A549 treated with DMSO at 1 μM for 4 hours (cell line): Measurements from ENCODE around the gene PUM1. TPM values are rescaled to one million over a fixed set of nuclear protein-coding genes. Genes with fewer than 3 reads are reported as not detected.

Source experiments
- total RNA-seq: library from RNA; stranded (reverse); fragments of 200-300 nt; extraction: Qiagen RNA extraction; gene quantifications from 5 replicates; pipeline ENCODE4 v1.2.3, GENCODE V29; 2022; ENCODE audit warnings: low read depth

The PUM1 gene
- 27.5 to 39.2 TPM (median 38.2 TPM) in 5 replicates for total RNA-seq

DNA sequence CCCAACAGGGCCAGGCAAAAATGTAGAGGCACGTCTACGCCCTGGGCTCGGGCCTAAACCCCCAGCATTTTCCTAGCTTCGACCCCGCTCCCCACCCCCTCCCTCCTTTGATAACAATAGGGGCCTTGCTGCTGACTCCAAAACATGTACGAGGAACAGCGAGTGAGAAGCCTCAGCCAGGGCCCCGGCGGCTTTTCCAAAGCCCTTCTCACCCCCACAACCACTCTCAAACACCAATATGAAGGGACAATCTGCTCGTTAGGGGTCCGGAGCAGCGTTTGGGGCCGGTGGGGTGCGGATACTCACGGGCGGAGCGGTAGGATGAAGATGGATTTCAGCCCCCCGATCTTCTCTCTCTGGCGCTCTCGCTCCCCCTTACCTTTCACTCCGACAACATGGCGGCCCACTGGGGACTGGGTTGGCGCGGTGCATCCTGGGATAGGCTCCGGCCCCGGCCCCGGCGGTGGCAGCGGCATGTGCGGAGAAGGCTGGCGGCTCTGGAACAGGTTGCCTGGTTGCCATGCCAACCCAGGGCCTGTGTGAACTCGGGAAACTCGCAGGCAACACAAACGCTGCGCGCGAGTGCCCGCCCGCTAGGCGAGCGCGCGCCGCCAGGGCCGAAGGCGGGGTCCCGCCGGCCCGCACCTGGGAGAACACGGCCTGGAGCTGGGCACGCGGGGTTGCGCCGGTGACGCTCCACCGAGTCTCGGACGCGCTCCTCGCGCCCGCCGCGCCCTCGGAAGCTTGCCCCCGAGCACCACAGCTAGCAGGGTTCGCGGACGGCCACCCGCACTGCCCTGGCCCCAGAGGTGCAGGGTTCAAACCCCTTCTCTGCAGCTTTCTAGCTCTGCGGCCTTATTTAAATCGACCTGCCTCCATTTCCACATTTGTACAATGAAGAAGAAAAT is at the start of gene PUM1:
PUM1 (minus strand) TSS at position 408 of the 908 bp plus-strand sequence. CDS start 6,151 bp downstream, outside the sequence.

GRCh38 chr1:30908696-30909364 is 156.7 kb downstream of the PUM1 start, which contains the start of gene SDC3:
TSS of gene SDC3 (minus strand) at chr1:30908758. CDS start at chr1:30908586, 172 bp downstream.

Other genes starting within 250 kb of the PUM1 start
- 6.9 to 10.7 TPM (median 8.6 TPM) in 5 replicates for gene SDC3, start 157.0 kb downstream of the PUM1 start, total RNA-seq
- gene NKAIN1, start 174.2 kb upstream of the PUM1 start, total RNA-seq = 0.82 to 1.5 TPM (median 1.3 TPM) in 5 replicates
- gene SNRNP40, start 231.1 kb upstream of the PUM1 start, total RNA-seq = 47.6 to 51.9 TPM (median 50.1 TPM) in 5 replicates
- gene ZCCHC17, start 231.3 kb upstream of the PUM1 start, total RNA-seq = 23.5 to 26.6 TPM (median 24.0 TPM) in 5 replicates